Panc1 (cell line): ENCODE measurements around the gene TRA2A. TPM values are rescaled to one million over a fixed set of nuclear protein-coding genes. Genes with fewer than 3 reads are reported as not detected.

ENCODE experiments used
- ATAC-seq: fragments of 200-7000 bp; cut with Tn5 transposase; 2 replicates; pipeline ENCODE4 v1.9.1; 2020; ENCODE audit warnings: mild to moderate bottlenecking, moderate library complexity
- BruUV-seq: library from RNA; stranded (reverse); fragments of 400-500 nt; replicated peaks from 2 replicates; lab custom pipeline; 2021; lab: Mats Ljungman, UMichigan
- CTCF ChIA-PET: fragments of 300-600 bp; sonication (Branson Sonifier 250); formaldehyde crosslinking; loops from one replicate; lab custom pipeline; 2022; ENCODE audit warnings: antibody characterized with exemption; lab: Charles Lee
- POLR2A ChIA-PET: fragments of 300-600 bp; sonication (Branson Sonifier 250); formaldehyde crosslinking; loops from one replicate; lab custom pipeline; 2022; ENCODE audit warnings: antibody characterized with exemption; lab: Charles Lee
- DNase-seq: peaks from one replicate; pipeline ENCODE4 v3.0.0-alpha.2; 2010; ENCODE audit warnings: low read depth, low spot score
- H3K27ac ChIP-seq: 2 replicates; pipeline ENCODE4 v1.5.1; 2011; ENCODE audit warnings: mild to moderate bottlenecking, low read length, inconsistent platforms
- H3K27me3 ChIP-seq: fragments of 200-500 bp; sonication (Bioruptor generic); 2 replicates; pipeline ENCODE4 v1.6.0; 2014; ENCODE audit warnings: low read length, inconsistent platforms; ENCODE audit not compliant: control insufficient read depth, insufficient read depth
- H3K36me3 ChIP-seq: fragments of 200-500 bp; sonication (Bioruptor generic); 2 replicates; pipeline ENCODE4 v1.5.1; 2014; ENCODE audit warnings: inconsistent platforms, mild to moderate bottlenecking, low read length, moderate library complexity; ENCODE audit not compliant: control insufficient read depth, insufficient read depth
- H3K4me1 ChIP-seq: 2 replicates; pipeline ENCODE4 v1.5.1; 2011; ENCODE audit warnings: inconsistent platforms, mild to moderate bottlenecking, low read length, moderate library complexity; ENCODE audit not compliant: control insufficient read depth, insufficient read depth
- H3K4me3 ChIP-seq, 2 experiments: 2 replicates each; pipeline ENCODE4 v1.5.1; 2011 to 2012; ENCODE audit warnings: low read depth in 2 of 2, low read length in 2 of 2, mild to moderate bottlenecking in 2 of 2, inconsistent platforms in 1 of 2, moderate library complexity in 1 of 2
- H3K9me3 ChIP-seq: fragments of 200-500 bp; sonication (Bioruptor generic); 2 replicates; pipeline ENCODE4 v1.5.1; 2014; ENCODE audit warnings: low read depth, mild to moderate bottlenecking, inconsistent platforms, low read length, moderate library complexity; ENCODE audit not compliant: control insufficient read depth, insufficient read depth
- CTCF ChIP-seq: fragments of 450-650 bp; IDR thresholded peaks from 2 replicates; pipeline ENCODE4 v1.5.1; 2017; ENCODE audit warnings: mild to moderate bottlenecking
- POLR2AphosphoS5 ChIP-seq: IDR thresholded peaks from 2 replicates; pipeline ENCODE4 v1.6.1; 2012; ENCODE audit warnings: mild to moderate bottlenecking, low read depth, low read length, moderate library complexity
- REST ChIP-seq, 2 experiments: IDR thresholded peaks; 2 replicates each; pipeline ENCODE4 v1.6.1; 2011 to 2012; ENCODE audit warnings: low read depth in 2 of 2, control low read depth in 1 of 2, low read length in 1 of 2, mild to moderate bottlenecking in 1 of 2, moderate library complexity in 1 of 2; ENCODE audit not compliant: insufficient read depth in 1 of 2
- SIN3A ChIP-seq: IDR thresholded peaks from 2 replicates; pipeline ENCODE4 v1.6.1; 2012; ENCODE audit warnings: low read depth, mild to moderate bottlenecking, low read length, moderate library complexity, borderline replicate concordance; ENCODE audit not compliant: insufficient read depth
- TCF7L2 ChIP-seq: IDR thresholded peaks from 2 replicates; pipeline ENCODE4 v1.6.1; 2011; ENCODE audit warnings: mild to moderate bottlenecking, low read depth, low read length, inconsistent platforms
- in situ Hi-C: cut with HindIII; loops from 2 replicates; pipeline ENCODE4 v1.10.0; 2016; ENCODE audit warnings: low sequenced_read_pairs, low pct_unique_long_range_greater_than_20kb
- intact Hi-C: fragments of 100-400 bp; cut with micrococcal nuclease; formaldehyde crosslinking; loops from one replicate; pipeline ENCODE4 v1.10.0; 2022; ENCODE audit not compliant: unreplicated experiment
- total RNA-seq: library from RNA; stranded (reverse); gene quantifications from one replicate; pipeline ENCODE4 v1.2.1, GENCODE V29; 2021; ENCODE audit not compliant: unreplicated experiment

The TRA2A gene
- total RNA-seq, 1 experiment from 2014 or later = 106 TPM

- DNase-seq (no peak), ATAC-seq (no peak)
- BruUV-seq = no TSS peak
- ChIA-PET CTCF (no interaction called here), POLR2A (no interaction called here)
- intact Hi-C loops = no loop called here
- TF ChIP-seq REST (IDR thresholded peaks at IDR 0.05; ENCODE audit: insufficient read depth in 1 of 2, low read depth in 2 of 2, low read length in 1 of 2) (no peak), POLR2AphosphoS5 (no peak), SIN3A (no peak), TCF7L2 (no peak), CTCF (no peak)
- H3K9me3 ChIP-seq = no peaks in the 10 kb centered on the region
- H3K4me1 ChIP-seq = peaks cover 22% of the 10 kb centered on the region
- in situ Hi-C loops = no loop called here
- H3K27ac ChIP-seq = no peak overlapping the region
- no peaks in the 10 kb centered on the region for H3K27me3 ChIP-seq
- no peaks in the 10 kb centered on the region for H3K36me3 ChIP-seq
- H3K4me3 ChIP-seq = no peak overlapping the region
These were observed 73.7 kb downstream of the TRA2A start for GRCh38 chr7:23458044-23458443.

- Histone ChIP-seq H3K4me3 (no peak overlapping the region), H3K9me3 (no peaks in the 10 kb centered on the region), H3K36me3 (no peaks in the 10 kb centered on the region), H3K27me3 (no peaks in the 10 kb centered on the region), H3K27ac (no peak overlapping the region), H3K4me1 (peaks cover 18% of the 10 kb centered on the region)
- CTCF ChIA-PET = no interaction called here
- POLR2A ChIA-PET = interaction anchor here (1.4 kb wide), 1 partner anchor 17 kb away, joined by 3 read pairs; no protein-coding TSS in a partner anchor
- DNase-seq (no peak), ATAC-seq (no peak)
- BruUV-seq = no TSS peak
- intact Hi-C loops (no loop called here), in situ Hi-C loops (no loop called here)
- no peak for TF ChIP-seq CTCF
- no peak for TF ChIP-seq REST (IDR thresholded peaks at IDR 0.05; ENCODE audit: insufficient read depth in 1 of 2, low read depth in 2 of 2, low read length in 1 of 2)
- TF ChIP-seq POLR2AphosphoS5 = no peak
- TF ChIP-seq TCF7L2 = no peak
- no peak for TF ChIP-seq SIN3A
These were observed 75.7 kb downstream of the TRA2A start for GRCh38 chr7:23456093-23456492.
